ENCODE data around the gene MYL10. TPM values are rescaled to one million over a fixed set of nuclear protein-coding genes. Genes with fewer than 3 reads are reported as not detected.

Gene MYL10
- total and polyA plus RNA-seq, 10 of the 15 experiments (the other 5 are each of a cell fraction or from before 2014, with no cell fraction given), result not detected

GRCh38 chr7:101676062-101676598 lies 47.0 kb upstream of the MYL10 start:
- ChIA-PET CTCF (no interaction called here), RAD21 (ENCODE audit: unreplicated experiment) (no interaction called here), SMC1A (ENCODE audit: uncharacterized antibody, unreplicated experiment) (no interaction called here), POLR2A (no interaction called here)
- H3K9me3 ChIP-seq (replicated peaks; ENCODE audit: control insufficient read depth, insufficient read depth, low read length), result no peaks in the 10 kb centered on the region; the same call in 2 of the 3 replicates
- in situ Hi-C loops (cut with MboI) (no loop called here), intact Hi-C loops (cut with micrococcal nuclease; ENCODE audit: unreplicated experiment) (no loop called here)
- no peak overlapping the region for H3K27ac ChIP-seq (ENCODE audit: control insufficient read depth, insufficient read depth)
- no peaks in the 10 kb centered on the region for H3K36me3 ChIP-seq (ENCODE audit: control insufficient read depth in 2 of 2, insufficient read depth in 2 of 2, low read length in 1 of 2)
- no peak overlapping the region for H2AFZ ChIP-seq (ENCODE audit: control insufficient read depth, low read depth, low read length)
- FAIRE-seq, result no peak
- ATAC-seq, result no peak
- H4K20me1 ChIP-seq (ENCODE audit: control insufficient read depth, insufficient read depth), result no peaks in the 10 kb centered on the region
- 57% methylated on average over 16 of the region's 16 CpGs for WGBS (ENCODE audit: insufficient coverage, insufficient replicate concordance, low lambda C conversion rate, missing lambda C conversion rate)
- no peaks in the 10 kb centered on the region for H3K27me3 ChIP-seq (replicated peaks in 1 of 2; ENCODE audit: control insufficient read depth in 2 of 2, insufficient read depth in 2 of 2, low read length in 1 of 2)
- no peak overlapping the region for H3K9ac ChIP-seq (ENCODE audit: control insufficient read depth, insufficient read depth, low read length)
- no peak for DNase-seq (ENCODE audit: low read depth, low spot score)
- H3K4me2 ChIP-seq (ENCODE audit: control insufficient read depth, insufficient read depth), result no peak overlapping the region
- BruUV-seq (replicated peaks), result no TSS peak
- no peaks in the 10 kb centered on the region for H3K4me1 ChIP-seq (ENCODE audit: control insufficient read depth, insufficient read depth, low read length)
- no peaks in the 10 kb centered on the region for H3K79me2 ChIP-seq (ENCODE audit: control insufficient read depth, insufficient read depth, low read length)
- TF ChIP-seq HDAC2 (IDR thresholded peaks at IDR 0.05) (no peak), SKIL (IDR thresholded peaks at IDR 0.05; ENCODE audit: low read depth, poor library complexity, severe bottlenecking) (no peak), CHD1 (IDR thresholded peaks at IDR 0.05; ENCODE audit: low read depth, low read length) (no peak), EZH2 (IDR thresholded peaks at IDR 0.05; ENCODE audit: borderline replicate concordance, control insufficient read depth, low read depth, low read length) (no peak), CBX3 (IDR thresholded peaks at IDR 0.05; ENCODE audit: borderline replicate concordance, low read depth) (no peak), SUZ12 (IDR thresholded peaks at IDR 0.05; ENCODE audit: unreplicated experiment) (no peak), JUNB (IDR thresholded peaks at IDR 0.05) (no peak)
- no peak overlapping the region for H3K4me3 ChIP-seq
